Glutamatergic neuron (in vitro differentiated cells): Measurements from ENCODE around the gene HMOX1. TPM values are rescaled to one million over a fixed set of nuclear protein-coding genes. Genes with fewer than 3 reads are reported as not detected.

Source experiments
- DNase-seq: peaks from one replicate; pipeline ENCODE4 v3.0.0; 2022
- H3K27ac Mint-ChIP-seq: one replicate; pipeline ENCODE4 v1.8.0; 2020; ENCODE audit warnings: mild to moderate bottlenecking, mixed read lengths, inconsistent platforms; ENCODE audit not compliant: unreplicated experiment
- H3K27me3 Mint-ChIP-seq: one replicate; pipeline ENCODE4 v1.8.0; 2020; ENCODE audit warnings: mild to moderate bottlenecking, moderate library complexity, mixed read lengths, inconsistent platforms; ENCODE audit not compliant: unreplicated experiment
- H3K36me3 Mint-ChIP-seq: one replicate; pipeline ENCODE4 v1.8.0; 2020; ENCODE audit warnings: mild to moderate bottlenecking, mixed read lengths, inconsistent platforms; ENCODE audit not compliant: unreplicated experiment
- H3K4me1 Mint-ChIP-seq: one replicate; pipeline ENCODE4 v1.8.0; 2020; ENCODE audit warnings: mild to moderate bottlenecking, low read depth, mixed read lengths, inconsistent platforms; ENCODE audit not compliant: unreplicated experiment
- H3K4me3 Mint-ChIP-seq: one replicate; pipeline ENCODE4 v1.8.0; 2020; ENCODE audit warnings: mild to moderate bottlenecking, mixed read lengths, inconsistent platforms; ENCODE audit not compliant: unreplicated experiment
- H3K9me3 Mint-ChIP-seq: one replicate; pipeline ENCODE4 v1.8.0; 2020; ENCODE audit warnings: mild to moderate bottlenecking, moderate library complexity, mixed read lengths, inconsistent platforms; ENCODE audit not compliant: unreplicated experiment
- total RNA-seq: library from RNA; stranded (reverse); fragmentation: NEBNext Ultra II Directional; extraction: Animal tissue kit (Norgen Biotek cat#: 25700); gene quantifications from one replicate; pipeline ENCODE4 v1.2.1, GENCODE V29; 2021; ENCODE audit not compliant: unreplicated experiment
- TF ChIP-seq, protein P1 (sequence below): fragments of 200-600 bp; sonication (generic); IDR thresholded peaks from one replicate; pipeline ENCODE4 v1.5.0; 2021; ENCODE audit not compliant: partially characterized antibody, unreplicated experiment

The HMOX1 gene
- total RNA-seq, 1 donor from 2014 or later = 14.9 TPM

DNA sequence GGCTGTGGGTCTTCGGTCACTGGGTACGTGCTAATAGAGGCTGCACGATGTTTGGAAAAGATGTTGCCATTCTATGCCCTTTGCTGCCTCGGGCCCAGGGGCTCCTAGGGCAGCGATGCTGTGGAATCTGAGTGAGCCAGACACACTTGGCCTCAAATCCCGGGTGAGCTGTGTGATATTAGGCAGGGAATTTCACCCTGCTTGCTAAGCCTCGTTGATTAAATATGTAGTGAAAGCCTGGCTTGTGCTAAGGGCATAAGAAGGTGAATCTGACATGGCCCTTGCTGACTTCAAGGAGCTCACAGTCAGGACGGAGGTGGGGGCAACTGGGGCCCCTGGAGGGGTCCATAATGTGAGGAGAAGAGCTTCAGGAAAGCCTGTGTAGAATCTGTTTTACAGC, 5.4 kb upstream of the HMOX1 start:
- H3K27ac Mint-ChIP-seq = no peak overlapping the region
- H3K4me3 Mint-ChIP-seq = no peak overlapping the region
- DNase-seq = no peak
- H3K36me3 Mint-ChIP-seq = no peaks in the 10 kb centered on the region
- H3K9me3 Mint-ChIP-seq = peaks cover 19% of the 10 kb centered on the region
- TF ChIP-seq, protein P1, sequence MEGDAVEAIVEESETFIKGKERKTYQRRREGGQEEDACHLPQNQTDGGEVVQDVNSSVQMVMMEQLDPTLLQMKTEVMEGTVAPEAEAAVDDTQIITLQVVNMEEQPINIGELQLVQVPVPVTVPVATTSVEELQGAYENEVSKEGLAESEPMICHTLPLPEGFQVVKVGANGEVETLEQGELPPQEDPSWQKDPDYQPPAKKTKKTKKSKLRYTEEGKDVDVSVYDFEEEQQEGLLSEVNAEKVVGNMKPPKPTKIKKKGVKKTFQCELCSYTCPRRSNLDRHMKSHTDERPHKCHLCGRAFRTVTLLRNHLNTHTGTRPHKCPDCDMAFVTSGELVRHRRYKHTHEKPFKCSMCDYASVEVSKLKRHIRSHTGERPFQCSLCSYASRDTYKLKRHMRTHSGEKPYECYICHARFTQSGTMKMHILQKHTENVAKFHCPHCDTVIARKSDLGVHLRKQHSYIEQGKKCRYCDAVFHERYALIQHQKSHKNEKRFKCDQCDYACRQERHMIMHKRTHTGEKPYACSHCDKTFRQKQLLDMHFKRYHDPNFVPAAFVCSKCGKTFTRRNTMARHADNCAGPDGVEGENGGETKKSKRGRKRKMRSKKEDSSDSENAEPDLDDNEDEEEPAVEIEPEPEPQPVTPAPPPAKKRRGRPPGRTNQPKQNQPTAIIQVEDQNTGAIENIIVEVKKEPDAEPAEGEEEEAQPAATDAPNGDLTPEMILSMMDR = no peak
- peaks cover 13% of the 10 kb centered on the region for H3K27me3 Mint-ChIP-seq
- H3K4me1 Mint-ChIP-seq = peaks cover 15% of the 10 kb centered on the region

DNA sequence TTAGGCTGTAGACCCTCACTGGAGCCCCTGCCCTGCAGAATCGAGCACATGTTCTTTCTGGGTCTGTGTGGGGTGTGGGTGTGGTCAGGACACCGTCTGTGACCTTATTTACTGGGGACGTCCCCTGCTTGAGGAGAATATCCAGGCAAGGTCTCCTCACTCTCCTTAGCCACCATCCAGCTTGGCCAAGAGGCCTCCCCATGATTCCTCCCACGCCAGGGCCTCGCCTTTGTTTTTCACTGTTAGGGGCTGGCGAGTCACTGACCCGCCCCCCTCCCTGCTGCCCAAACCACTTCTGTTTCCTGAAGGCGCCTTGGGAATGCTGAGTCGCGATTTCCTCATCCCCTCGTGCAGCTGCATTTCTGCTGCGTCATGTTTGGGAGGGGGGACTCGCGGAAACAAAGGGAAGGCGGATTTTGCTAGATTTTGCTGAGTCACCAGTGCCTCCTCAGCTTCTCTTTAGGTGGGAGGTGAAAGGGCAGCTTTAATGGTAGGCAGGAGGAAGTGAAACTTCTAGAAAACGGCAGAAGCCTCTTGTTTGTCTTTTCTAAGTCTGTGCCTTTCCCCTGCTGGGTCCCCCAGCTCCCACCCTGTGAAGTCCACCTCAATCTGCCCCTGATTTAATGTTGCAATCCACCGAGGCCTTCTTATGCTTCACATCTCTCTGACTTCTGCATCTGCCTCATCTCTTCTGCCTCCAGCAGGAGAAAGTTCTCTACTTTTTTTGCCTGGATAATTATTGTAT, 4.0 kb upstream of the HMOX1 start:
- Mint-ChIP-seq H3K27ac (peak overlapping the region; percentile 93), H3K9me3 (peaks cover 18% of the 10 kb centered on the region), H3K4me1 (peaks cover 19% of the 10 kb centered on the region), H3K27me3 (peaks cover 12% of the 10 kb centered on the region), H3K4me3 (peak overlapping the region; percentile 55), H3K36me3 (no peaks in the 10 kb centered on the region)
- TF ChIP-seq, protein P1 = no peak
- DNase-seq = peak; percentile 87

DNA sequence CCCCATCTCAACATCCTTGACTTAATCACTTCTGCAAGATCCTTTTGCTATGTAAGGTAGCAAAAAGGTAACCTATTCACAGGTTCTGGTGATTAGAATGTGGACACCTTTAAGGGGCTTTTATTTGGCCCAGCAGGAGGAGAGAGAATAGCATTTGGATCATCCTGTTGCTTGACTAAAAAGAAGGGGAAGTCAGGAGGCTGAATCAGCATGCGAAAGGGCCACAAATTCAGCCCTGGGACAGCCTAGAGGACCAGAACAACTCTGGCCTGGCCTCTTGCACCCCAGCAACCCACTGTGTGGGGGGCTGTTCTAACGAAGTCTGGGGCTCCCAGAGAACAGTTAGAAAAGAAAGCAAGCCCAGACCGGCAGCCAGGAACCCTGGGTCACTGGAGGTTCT, 3.2 kb upstream of the HMOX1 start:
- Mint-ChIP-seq H3K4me3 (peak overlapping the region; percentile 10), H3K36me3 (no peaks in the 10 kb centered on the region), H3K4me1 (peaks cover 21% of the 10 kb centered on the region), H3K27me3 (peaks cover 9% of the 10 kb centered on the region), H3K27ac (peak overlapping the region; percentile 93), H3K9me3 (peaks cover 13% of the 10 kb centered on the region)
- DNase-seq = no peak
- TF ChIP-seq, protein P1 = no peak

DNA sequence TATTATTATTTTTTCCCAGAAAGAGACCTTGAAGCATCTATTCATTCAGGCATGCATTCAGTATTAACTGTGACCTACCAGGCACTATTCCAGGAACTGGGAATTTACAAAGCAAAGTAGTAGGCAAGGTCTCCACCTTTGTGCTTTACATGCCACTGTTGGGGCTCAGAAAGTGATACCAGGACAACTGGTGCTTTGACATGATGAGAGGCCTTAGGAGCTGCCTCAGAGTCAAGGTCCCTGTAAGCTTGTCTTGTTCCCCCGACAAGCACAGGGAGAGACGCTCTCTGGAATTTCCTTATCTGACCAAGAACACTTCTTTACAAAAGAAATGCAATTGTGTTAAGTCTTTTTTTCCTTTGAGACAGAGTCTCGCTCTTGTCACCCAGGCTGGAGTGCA, 2.3 kb upstream of the HMOX1 start:
- TF ChIP-seq, protein P1 = no peak
- Mint-ChIP-seq H3K27ac (no peak overlapping the region), H3K36me3 (no peaks in the 10 kb centered on the region), H3K4me1 (peaks cover 21% of the 10 kb centered on the region), H3K4me3 (no peak overlapping the region), H3K27me3 (peaks cover 9% of the 10 kb centered on the region), H3K9me3 (peaks cover 13% of the 10 kb centered on the region)
- DNase-seq = no peak
